Calu3 (cell line): ENCODE measurements around the gene NYNRIN. TPM values are rescaled to one million over a fixed set of nuclear protein-coding genes. Genes with fewer than 3 reads are reported as not detected.

Experiments
- BruUV-seq: library from RNA; stranded (reverse); fragments of 400-500 nt; replicated peaks from 2 replicates; lab custom pipeline; 2021; lab: Mats Ljungman, UMichigan
- CTCF ChIA-PET: fragments of 300-600 bp; sonication (Branson Sonifier 250); formaldehyde crosslinking; loops from one replicate; lab custom pipeline; 2022; ENCODE audit warnings: antibody characterized with exemption; lab: Charles Lee
- DNase-seq: peaks from one replicate; pipeline ENCODE4 v3.0.0; 2022
- H3K27ac Mint-ChIP-seq: one replicate; pipeline ENCODE4 v1.8.0; 2022; ENCODE audit warnings: mixed read lengths; ENCODE audit not compliant: unreplicated experiment
- H3K27me3 Mint-ChIP-seq: one replicate; pipeline ENCODE4 v1.8.0; 2022; ENCODE audit warnings: mixed read lengths; ENCODE audit not compliant: unreplicated experiment
- H3K36me3 Mint-ChIP-seq: one replicate; pipeline ENCODE4 v1.8.0; 2022; ENCODE audit warnings: mild to moderate bottlenecking, moderate library complexity, mixed read lengths; ENCODE audit not compliant: insufficient read depth, unreplicated experiment
- H3K4me1 Mint-ChIP-seq: one replicate; pipeline ENCODE4 v1.8.0; 2022; ENCODE audit warnings: mild to moderate bottlenecking, low read depth, mixed read lengths; ENCODE audit not compliant: unreplicated experiment
- H3K4me3 Mint-ChIP-seq: one replicate; pipeline ENCODE4 v1.8.0; 2022; ENCODE audit warnings: mild to moderate bottlenecking, low read depth, moderate library complexity, mixed read lengths; ENCODE audit not compliant: unreplicated experiment
- H3K9me3 Mint-ChIP-seq: one replicate; pipeline ENCODE4 v1.8.0; 2022; ENCODE audit warnings: low read depth, mixed read lengths; ENCODE audit not compliant: unreplicated experiment
- intact Hi-C: fragments of 100-400 bp; cut with micrococcal nuclease; formaldehyde crosslinking; loops from one replicate; pipeline ENCODE4 v1.10.0; 2022; ENCODE audit not compliant: unreplicated experiment
- total RNA-seq: library from RNA; stranded (reverse); gene quantifications from 2 replicates; pipeline ENCODE4 v1.2.3, GENCODE V29; 2022
- TF ChIP-seq, protein P1 (sequence below): fragments of 200-600 bp; IDR thresholded peaks from one replicate; pipeline ENCODE4 v1.8.0; 2022; ENCODE audit warnings: antibody characterized with exemption; ENCODE audit not compliant: unreplicated experiment

NYNRIN gene
- total RNA-seq, 1 experiment from 2014 or later: 7.5 TPM

DNA sequence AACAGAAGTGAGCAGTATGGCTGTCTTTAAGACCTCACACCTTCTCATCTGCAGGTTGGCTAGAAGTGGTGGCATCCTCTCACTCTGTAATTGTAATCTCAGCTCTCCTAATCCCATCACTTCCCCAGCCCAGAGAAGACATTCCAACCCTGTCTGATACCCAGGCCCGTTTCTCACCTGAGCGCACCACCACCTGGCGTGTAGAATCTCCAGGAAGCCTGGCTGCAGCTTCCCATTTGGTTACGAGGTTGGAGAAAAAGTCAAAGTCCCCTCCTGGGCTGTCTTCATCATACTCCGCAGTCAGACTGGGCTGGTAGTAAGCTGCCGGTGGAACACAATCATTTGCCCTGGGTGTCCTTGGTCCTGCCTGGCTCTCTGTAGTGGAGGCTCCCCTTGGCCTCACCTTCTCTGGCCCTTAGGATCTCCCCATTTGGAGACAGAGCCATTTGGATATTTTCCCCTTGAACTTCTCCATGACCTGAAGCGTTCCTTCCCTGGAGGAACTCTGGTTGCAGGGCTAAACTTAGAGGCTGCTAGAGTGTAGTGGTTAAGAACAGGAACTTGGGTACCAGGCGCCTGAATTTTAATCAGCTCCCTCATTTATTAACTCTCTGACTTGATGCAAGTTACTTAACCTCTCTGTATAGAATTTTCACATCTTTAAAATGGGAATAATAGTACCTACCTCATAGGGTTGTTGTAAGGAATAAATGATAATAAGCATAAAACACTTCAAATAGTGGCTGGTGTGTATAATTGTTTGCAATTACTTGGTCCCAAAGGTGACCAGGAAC, 42.0 kb downstream of the NYNRIN start:
- H3K4me1 Mint-ChIP-seq: no peaks in the 10 kb centered on the region
- no peaks in the 10 kb centered on the region for H3K9me3 Mint-ChIP-seq
- H3K27ac Mint-ChIP-seq: no peak overlapping the region
- DNase-seq: no peak
- BruUV-seq: no TSS peak
- H3K36me3 Mint-ChIP-seq: peaks cover 59% of the 10 kb centered on the region
- H3K27me3 Mint-ChIP-seq: no peaks in the 10 kb centered on the region
- intact Hi-C loops: no loop called here
- CTCF ChIA-PET: interaction anchor here (0.9 kb wide), 1 partner anchor 107 kb away, joined by 3 read pairs; no protein-coding TSS in a partner anchor
- TF ChIP-seq, protein P1, sequence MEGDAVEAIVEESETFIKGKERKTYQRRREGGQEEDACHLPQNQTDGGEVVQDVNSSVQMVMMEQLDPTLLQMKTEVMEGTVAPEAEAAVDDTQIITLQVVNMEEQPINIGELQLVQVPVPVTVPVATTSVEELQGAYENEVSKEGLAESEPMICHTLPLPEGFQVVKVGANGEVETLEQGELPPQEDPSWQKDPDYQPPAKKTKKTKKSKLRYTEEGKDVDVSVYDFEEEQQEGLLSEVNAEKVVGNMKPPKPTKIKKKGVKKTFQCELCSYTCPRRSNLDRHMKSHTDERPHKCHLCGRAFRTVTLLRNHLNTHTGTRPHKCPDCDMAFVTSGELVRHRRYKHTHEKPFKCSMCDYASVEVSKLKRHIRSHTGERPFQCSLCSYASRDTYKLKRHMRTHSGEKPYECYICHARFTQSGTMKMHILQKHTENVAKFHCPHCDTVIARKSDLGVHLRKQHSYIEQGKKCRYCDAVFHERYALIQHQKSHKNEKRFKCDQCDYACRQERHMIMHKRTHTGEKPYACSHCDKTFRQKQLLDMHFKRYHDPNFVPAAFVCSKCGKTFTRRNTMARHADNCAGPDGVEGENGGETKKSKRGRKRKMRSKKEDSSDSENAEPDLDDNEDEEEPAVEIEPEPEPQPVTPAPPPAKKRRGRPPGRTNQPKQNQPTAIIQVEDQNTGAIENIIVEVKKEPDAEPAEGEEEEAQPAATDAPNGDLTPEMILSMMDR: no peak
- H3K4me3 Mint-ChIP-seq: no peak overlapping the region

GRCh38 chr14:24441485-24441884, 42.7 kb downstream of the NYNRIN start:
- peak overlapping the region; percentile 82 for H3K27ac Mint-ChIP-seq
- BruUV-seq: TSS peak; percentile 69
- CTCF ChIA-PET: interaction anchor here (1.3 kb wide), 2 partner anchors 10 to 108 kb away, joined by 4 to 6 read pairs; no protein-coding TSS in a partner anchor
- TF ChIP-seq, protein P1: no peak
- peaks cover 57% of the 10 kb centered on the region for H3K36me3 Mint-ChIP-seq
- no peak for DNase-seq
- H3K27me3 Mint-ChIP-seq: no peaks in the 10 kb centered on the region
- no peaks in the 10 kb centered on the region for H3K4me1 Mint-ChIP-seq
- H3K4me3 Mint-ChIP-seq: peak overlapping the region; percentile 79
- no peaks in the 10 kb centered on the region for H3K9me3 Mint-ChIP-seq
- intact Hi-C loops: no loop called here

GRCh38 chr14:24441904-24442239, 43.1 kb downstream of the NYNRIN start:
- DNase-seq: no peak
- no peaks in the 10 kb centered on the region for H3K9me3 Mint-ChIP-seq

GRCh38 chr14:24442240-24443052, 43.6 kb downstream of the NYNRIN start, which contains the start of gene SDR39U1:
TSS of gene SDR39U1 (minus strand) at chr14:24442776. CDS start at chr14:24442769, 7 bp downstream.
- no TSS peak for BruUV-seq
- TF ChIP-seq, protein P1: no peak
- peak within 1 kb of the TSS; percentile 82 for H3K27ac Mint-ChIP-seq
- intact Hi-C loops: no loop called here
- peaks cover 51% of the 10 kb centered on the region for H3K36me3 Mint-ChIP-seq
- peak; percentile 93 for DNase-seq
- no peaks in the 10 kb centered on the region for H3K9me3 Mint-ChIP-seq
- peak within 1 kb of the TSS; percentile 79 for H3K4me3 Mint-ChIP-seq
- no peaks in the 10 kb centered on the region for H3K27me3 Mint-ChIP-seq
- no peaks in the 10 kb centered on the region for H3K4me1 Mint-ChIP-seq
- CTCF ChIA-PET: interaction anchor here (0.6 to 1.3 kb wide), 5 partner anchors 11 to 1020 kb away, joined by 3 to 6 read pairs (median 4); partner anchors contain the start of gene KHNYN

More at GRCh38 chr14:24441904-24442239, 43.1 kb downstream of the NYNRIN start:
- TF ChIP-seq, protein P1: no peak
- Mint-ChIP-seq H3K4me3 (peak overlapping the region; percentile 79), H3K27ac (peak overlapping the region; percentile 82), H3K27me3 (no peaks in the 10 kb centered on the region), H3K4me1 (no peaks in the 10 kb centered on the region), H3K36me3 (peaks cover 53% of the 10 kb centered on the region)
- BruUV-seq: no TSS peak
- intact Hi-C loops: no loop called here
- CTCF ChIA-PET: interaction anchor here (0.8 to 1.3 kb wide), 3 partner anchors 10 to 108 kb away, joined by 3 to 6 read pairs (median 4); partner anchors contain the start of gene KHNYN
